Activated T-cell treated with anti-CD3 and anti-CD28 coated beads for 24 hours (primary cell): ENCODE results near the gene CYP19A1.
"Not testable (repeated sequence)": the region's sequence is repeated elsewhere in the genome, so short reads cannot be mapped to it uniquely, and the experiment has no call there.

ENCODE experiments used
- DNase-seq: peaks from one replicate; pipeline ENCODE4 v3.0.0-alpha.2; 2020; ENCODE audit warnings: low read depth

CYP19A1 gene

GRCh38 chr15:51205050-51205975 lies 133.1 kb downstream of the CYP19A1 start:
- no peak for DNase-seq

- DNase-seq = no peak
Observed at GRCh38 chr15:51203797-51204196, 134.6 kb downstream of the CYP19A1 start.

- no peak for DNase-seq
Observed at GRCh38 chr15:51202783-51203182, 135.6 kb downstream of the CYP19A1 start.

- DNase-seq = no peak
Observed at GRCh38 chr15:51201581-51201980, 136.8 kb downstream of the CYP19A1 start.

- no peak for DNase-seq
Observed at GRCh38 chr15:51200792-51201191, 137.6 kb downstream of the CYP19A1 start.

DNA sequence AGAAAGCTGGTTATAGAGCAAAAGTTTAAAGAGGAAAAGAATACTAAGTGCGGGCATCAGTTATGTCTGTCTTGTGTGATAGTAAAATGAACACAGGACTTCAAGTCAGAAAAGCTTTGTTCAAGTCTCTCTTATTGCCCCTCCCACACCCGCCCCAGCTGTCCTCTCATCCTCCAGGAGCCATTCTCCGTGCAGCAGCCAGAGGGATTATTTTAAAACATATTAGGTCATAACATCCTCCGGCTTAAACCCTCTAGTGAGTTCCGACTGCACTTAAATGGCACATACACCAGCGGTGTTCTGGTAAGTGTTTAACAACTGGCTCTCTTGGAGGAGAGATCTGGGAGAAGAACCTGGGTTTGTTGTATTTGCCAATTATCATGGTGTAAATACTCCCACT lies 138.9 kb downstream of the CYP19A1 start:
- no peak for DNase-seq

DNA sequence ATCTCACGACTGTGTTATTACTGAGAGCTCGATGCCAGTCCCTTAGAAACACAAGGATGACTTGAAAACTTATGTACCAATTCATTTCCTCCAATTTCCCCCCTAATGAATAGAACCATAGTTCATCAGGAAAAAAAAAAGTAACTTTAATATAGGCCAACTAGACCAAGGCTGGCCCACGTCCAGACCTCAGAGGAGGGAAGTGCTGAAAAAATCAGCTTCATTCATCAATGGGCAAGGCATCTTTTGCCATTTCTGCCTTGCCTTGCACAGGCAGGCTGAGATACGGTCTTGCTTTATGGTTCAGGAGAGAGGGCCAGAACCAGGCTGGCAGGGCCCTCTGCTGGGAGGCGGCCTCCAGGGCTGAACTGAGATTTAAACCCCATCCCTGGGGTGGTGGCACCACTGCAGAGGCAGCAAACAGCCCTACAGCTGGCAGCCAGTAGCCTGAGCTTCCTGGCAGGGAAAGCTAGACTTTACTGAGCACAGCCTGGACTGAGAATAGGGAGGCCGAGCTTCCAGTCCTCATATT lies 139.6 kb downstream of the CYP19A1 start:
- DNase-seq = no peak

DNA sequence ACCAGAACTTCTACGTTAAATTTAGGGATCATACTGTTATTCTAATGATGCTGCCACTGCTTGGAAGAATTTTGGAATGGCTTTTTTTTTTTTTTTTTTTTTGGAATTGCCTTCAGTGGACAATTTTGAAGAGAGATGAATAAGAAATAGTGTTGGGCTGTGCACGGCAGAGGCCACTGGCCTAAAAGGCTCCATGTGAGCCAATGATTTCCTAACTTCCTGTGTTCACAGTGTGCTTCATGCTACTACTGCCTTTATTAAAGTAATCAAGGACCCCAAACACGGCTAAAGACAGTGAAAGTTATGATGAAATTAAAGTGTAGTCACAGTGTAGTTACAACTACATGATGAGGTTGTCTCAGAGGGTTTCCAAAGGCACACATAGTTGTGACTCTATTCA lies 142.9 kb downstream of the CYP19A1 start:
- DNase-seq = no peak

GRCh38 chr15:51193979-51194378 lies 144.4 kb downstream of the CYP19A1 start:
- DNase-seq = no peak

- no peak for DNase-seq
Observed at GRCh38 chr15:51193526-51193925, 144.9 kb downstream of the CYP19A1 start.

DNA sequence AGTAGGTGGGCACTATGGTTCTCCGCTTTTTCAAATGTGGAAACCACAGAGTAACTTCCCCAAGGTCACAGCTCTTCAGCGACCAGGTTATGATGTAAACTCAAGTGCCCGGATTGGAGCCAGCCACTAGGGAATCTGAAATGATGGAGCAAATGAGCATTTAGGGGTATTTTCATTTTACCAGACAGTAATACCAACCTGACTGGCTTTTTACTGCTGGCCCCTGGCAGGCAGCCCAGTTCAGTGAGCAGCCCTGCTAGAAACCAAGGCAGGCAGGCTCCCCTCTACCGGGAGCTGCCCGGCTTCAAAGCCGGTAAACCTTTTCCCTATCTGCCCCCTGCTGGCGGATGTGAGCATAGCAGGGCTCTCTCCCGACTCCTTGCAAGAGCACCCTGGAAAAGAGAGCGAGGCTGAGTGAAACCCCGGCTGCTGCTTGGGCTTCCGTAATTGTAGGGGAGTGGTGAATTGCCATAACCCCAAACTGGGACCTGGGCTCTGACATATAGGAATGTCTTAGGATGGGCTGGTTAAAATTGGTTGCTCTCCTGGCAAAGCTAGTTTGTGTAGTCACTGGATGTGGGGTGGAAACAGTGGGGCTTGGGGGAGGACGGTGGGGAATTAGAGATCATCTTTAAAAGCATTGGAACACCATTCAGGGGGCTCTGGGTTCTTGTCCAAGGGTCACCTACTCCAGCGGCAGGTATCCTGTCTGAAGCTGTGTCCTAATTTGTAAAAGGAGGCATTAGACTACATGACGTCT lies 145.7 kb downstream of the CYP19A1 start:
- peak; percentile 71 for DNase-seq

GRCh38 chr15:51191766-51192165 lies 146.6 kb downstream of the CYP19A1 start:
- DNase-seq = no peak

DNA sequence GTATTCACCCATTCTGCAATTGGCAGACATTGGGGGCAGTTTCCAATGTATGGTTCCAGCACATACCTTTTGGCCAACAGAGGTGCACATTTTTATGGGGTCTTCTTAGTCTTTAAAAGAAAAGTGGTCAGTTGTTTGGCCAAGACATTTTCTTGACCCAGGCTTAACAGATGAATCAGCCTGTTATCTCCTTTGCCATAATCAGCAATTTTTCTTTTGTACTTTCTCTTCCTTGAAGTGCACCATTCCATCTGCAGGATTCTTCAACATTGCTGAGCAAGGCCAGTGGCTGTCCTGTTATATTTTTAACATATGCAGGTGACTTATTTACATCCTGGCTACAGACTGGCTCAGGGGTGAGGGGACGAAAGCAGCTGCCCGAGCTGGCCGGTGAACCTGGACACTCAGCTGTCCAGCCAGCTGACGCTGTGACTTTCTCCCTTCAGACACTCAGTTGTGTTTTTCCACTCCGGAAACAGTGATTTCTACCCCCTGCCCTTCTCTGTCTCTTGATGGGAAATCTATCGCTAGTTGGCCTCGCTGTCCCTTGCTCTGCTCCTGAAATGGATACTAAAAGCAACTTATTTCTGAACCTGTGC lies 147.2 kb downstream of the CYP19A1 start:
- no peak for DNase-seq

DNA sequence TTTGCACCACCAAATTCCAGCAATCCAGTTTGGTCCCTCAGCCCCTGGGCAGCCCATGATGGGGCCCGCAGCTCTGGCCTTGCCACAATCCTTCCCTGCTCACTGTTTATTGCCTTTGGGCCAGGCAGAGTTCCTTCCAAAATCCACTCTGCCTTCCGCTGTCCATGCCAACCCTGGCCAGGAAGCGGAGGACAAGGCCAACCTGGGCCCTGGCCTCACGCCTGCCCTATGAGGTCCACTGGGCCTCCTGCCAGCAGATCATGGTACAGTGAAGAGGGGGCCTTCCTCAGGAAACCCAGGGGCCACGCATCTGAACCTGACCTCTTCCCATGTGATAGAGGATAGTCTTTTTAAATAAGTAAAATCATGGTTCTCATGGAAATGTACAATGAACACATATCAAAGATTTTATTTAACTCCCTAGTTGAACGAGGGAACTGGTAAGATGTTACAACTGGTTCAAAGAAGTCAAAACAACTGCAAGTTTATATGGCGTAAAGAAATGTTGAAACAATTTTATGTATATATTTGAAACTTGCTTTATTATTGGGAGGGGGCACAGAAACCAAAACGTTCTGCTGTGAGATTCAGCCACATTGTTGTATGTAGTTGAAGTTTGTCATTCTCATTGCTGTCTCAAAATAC lies 147.8 kb downstream of the CYP19A1 start:
- DNase-seq = no peak

- no peak for DNase-seq
Observed at GRCh38 chr15:51189669-51190385, 148.6 kb downstream of the CYP19A1 start.

DNA sequence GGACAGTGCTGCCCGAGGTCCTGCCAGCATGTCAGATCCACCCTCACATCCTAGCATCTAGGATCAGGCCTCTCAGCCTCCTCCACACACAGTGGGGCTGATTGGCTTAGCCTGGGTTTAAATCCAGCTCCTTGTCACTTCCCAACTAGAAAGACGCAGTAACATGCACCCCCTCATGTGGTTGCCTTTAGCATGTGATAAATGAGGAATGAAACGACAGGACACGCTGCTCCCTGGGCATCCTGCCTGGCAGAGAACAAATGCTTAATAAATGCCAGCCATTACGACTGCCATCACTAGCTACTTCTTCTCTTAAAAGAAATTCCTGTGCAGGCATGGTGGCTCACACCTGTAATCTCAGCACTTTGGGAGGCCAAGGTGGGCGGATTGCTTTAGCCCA lies 149.6 kb downstream of the CYP19A1 start:
- not testable (repeated sequence) for DNase-seq

DNA sequence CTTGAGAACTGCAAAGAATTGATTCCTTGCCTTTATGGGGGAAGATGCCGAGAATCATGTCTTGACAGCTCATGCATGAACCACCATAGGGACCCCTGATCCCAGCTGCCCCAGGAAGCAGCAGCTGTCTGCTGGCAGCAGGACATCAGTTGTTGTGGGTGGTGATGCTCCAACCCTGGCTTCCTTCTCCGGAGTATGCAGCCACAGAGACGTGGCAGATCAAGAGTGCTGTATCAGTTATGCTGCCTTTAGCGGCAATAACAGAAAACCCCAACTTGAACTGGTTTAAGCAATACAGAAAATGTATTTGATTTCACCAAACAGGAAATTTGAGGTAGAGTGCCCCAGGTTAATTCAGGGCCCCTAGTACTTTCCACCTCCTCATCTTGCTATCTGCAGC lies 151.5 kb downstream of the CYP19A1 start:
- no peak for DNase-seq

- no peak for DNase-seq
Observed at GRCh38 chr15:51186181-51186705, 152.2 kb downstream of the CYP19A1 start.

GRCh38 chr15:51185213-51186159 lies 152.9 kb downstream of the CYP19A1 start:
- no peak for DNase-seq

- no peak for DNase-seq
Observed at GRCh38 chr15:51184627-51185026, 153.8 kb downstream of the CYP19A1 start.
